Measurements from ENCODE around the gene HHIPL1.
"Not testable (repeated sequence)": the region's sequence is repeated elsewhere in the genome, so short reads cannot be mapped to it uniquely, and the experiment has no call there.

The HHIPL1 gene

GRCh38 chr14:99633918-99634317, 11.0 kb upstream of the HHIPL1 start:
- DNase-seq: no peak
- Histone ChIP-seq H3K27me3 (ENCODE audit: insufficient read depth, low read depth, severe bottlenecking) (no peaks in the 10 kb centered on the region), H3K9me3 (ENCODE audit: severe bottlenecking) (no peaks in the 10 kb centered on the region), H3K27ac (no peak overlapping the region), H3K4me3 (ENCODE audit: low read depth, low read length) (no peak overlapping the region), H3K36me3 (no peaks in the 10 kb centered on the region)
- TF ChIP-seq, protein P1, sequence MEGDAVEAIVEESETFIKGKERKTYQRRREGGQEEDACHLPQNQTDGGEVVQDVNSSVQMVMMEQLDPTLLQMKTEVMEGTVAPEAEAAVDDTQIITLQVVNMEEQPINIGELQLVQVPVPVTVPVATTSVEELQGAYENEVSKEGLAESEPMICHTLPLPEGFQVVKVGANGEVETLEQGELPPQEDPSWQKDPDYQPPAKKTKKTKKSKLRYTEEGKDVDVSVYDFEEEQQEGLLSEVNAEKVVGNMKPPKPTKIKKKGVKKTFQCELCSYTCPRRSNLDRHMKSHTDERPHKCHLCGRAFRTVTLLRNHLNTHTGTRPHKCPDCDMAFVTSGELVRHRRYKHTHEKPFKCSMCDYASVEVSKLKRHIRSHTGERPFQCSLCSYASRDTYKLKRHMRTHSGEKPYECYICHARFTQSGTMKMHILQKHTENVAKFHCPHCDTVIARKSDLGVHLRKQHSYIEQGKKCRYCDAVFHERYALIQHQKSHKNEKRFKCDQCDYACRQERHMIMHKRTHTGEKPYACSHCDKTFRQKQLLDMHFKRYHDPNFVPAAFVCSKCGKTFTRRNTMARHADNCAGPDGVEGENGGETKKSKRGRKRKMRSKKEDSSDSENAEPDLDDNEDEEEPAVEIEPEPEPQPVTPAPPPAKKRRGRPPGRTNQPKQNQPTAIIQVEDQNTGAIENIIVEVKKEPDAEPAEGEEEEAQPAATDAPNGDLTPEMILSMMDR (IDR thresholded peaks at IDR 0.05; ENCODE audit: low read depth, low read length): no peak

- Histone ChIP-seq H3K27ac (no peak overlapping the region), H3K9me3 (ENCODE audit: severe bottlenecking) (no peaks in the 10 kb centered on the region), H3K36me3 (no peaks in the 10 kb centered on the region), H3K27me3 (ENCODE audit: insufficient read depth, low read depth, severe bottlenecking) (no peaks in the 10 kb centered on the region), H3K4me3 (ENCODE audit: low read depth, low read length) (no peak overlapping the region)
- no peak for DNase-seq
- TF ChIP-seq, protein P1 (IDR thresholded peaks at IDR 0.05; ENCODE audit: low read depth, low read length): no peak
Observed at GRCh38 chr14:99634443-99634842, 10.5 kb upstream of the HHIPL1 start.

GRCh38 chr14:99635116-99635515, 9.8 kb upstream of the HHIPL1 start:
- Histone ChIP-seq H3K36me3 (no peaks in the 10 kb centered on the region), H3K9me3 (ENCODE audit: severe bottlenecking) (no peaks in the 10 kb centered on the region), H3K27me3 (ENCODE audit: insufficient read depth, low read depth, severe bottlenecking) (no peaks in the 10 kb centered on the region), H3K4me3 (ENCODE audit: low read depth, low read length) (no peak overlapping the region), H3K27ac (no peak overlapping the region)
- TF ChIP-seq, protein P1 (IDR thresholded peaks at IDR 0.05; ENCODE audit: low read depth, low read length): no peak
- no peak for DNase-seq

DNA sequence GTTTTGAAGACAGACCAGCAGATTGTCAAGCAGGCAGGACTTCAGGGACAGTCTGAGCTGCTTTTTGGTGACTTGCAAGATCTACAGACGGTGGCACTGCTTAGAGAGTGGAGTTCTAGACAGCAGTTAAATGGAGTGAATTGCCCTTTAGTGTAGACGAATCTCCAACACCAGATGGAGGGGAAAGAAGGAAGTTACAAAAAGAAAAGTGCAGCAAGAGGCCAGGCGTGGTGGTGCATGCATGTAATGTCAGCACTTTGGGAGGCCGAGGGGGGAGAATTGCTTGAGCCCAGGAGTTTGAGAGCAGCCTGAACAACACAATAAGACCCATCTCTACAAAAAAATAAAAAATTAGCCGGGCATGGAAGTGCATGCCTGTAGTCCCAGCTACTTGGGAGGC, 8.4 kb upstream of the HHIPL1 start:
- Histone ChIP-seq H3K27ac (no peak overlapping the region), H3K4me3 (ENCODE audit: low read depth, low read length) (no peak overlapping the region), H3K27me3 (ENCODE audit: insufficient read depth, low read depth, severe bottlenecking) (no peaks in the 10 kb centered on the region), H3K9me3 (ENCODE audit: severe bottlenecking) (no peaks in the 10 kb centered on the region), H3K36me3 (no peaks in the 10 kb centered on the region)
- TF ChIP-seq, protein P1 (IDR thresholded peaks at IDR 0.05; ENCODE audit: low read depth, low read length): no peak
- DNase-seq: no peak

GRCh38 chr14:99637624-99638023, 7.3 kb upstream of the HHIPL1 start:
- H3K27ac ChIP-seq: no peak overlapping the region
- TF ChIP-seq, protein P1 (IDR thresholded peaks at IDR 0.05; ENCODE audit: low read depth, low read length): no peak
- no peak overlapping the region for H3K4me3 ChIP-seq (ENCODE audit: low read depth, low read length)
- H3K36me3 ChIP-seq: no peaks in the 10 kb centered on the region
- H3K9me3 ChIP-seq (ENCODE audit: severe bottlenecking): no peaks in the 10 kb centered on the region
- no peak for DNase-seq
- no peaks in the 10 kb centered on the region for H3K27me3 ChIP-seq (ENCODE audit: insufficient read depth, low read depth, severe bottlenecking)

DNA sequence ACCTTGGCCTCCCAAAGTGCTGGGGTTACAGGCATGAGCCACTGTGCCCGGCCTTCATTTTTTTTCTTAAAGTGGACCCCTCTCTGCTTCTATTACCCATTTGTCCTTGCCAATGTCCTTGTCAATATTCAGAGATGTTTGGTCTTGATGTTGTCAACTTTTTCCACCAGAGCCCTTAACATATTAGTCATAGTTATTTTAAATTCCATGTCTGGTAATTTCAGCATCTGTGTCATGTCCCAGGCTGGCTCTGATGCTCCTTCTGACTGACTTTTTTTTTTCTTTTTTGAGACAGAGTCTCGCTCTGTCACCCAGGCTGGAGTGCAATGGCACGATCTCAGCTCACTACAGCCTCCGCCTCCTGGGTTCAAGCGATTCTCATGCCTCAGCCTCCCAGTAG, 2.2 kb upstream of the HHIPL1 start:
- not testable (repeated sequence) for H3K27me3 ChIP-seq (ENCODE audit: insufficient read depth, low read depth, severe bottlenecking); H3K27ac ChIP-seq; H3K36me3 ChIP-seq; H3K9me3 ChIP-seq (ENCODE audit: severe bottlenecking); DNase-seq; H3K4me3 ChIP-seq (ENCODE audit: low read depth, low read length)

All from WERI-Rb-1 (cell line).